CD14-positive monocyte (primary cell): Measurements from ENCODE around the gene CNNM1. TPM values are rescaled to one million over a fixed set of nuclear protein-coding genes. Genes with fewer than 3 reads are reported as not detected.
A peak's percentile ranks its signal among the peaks of the same experiment; 100 is the strongest.

ENCODE experiments used
- DNase-seq, 3 donors: peaks; one replicate each; pipeline ENCODE4 v3.0.0-alpha.2; 2011 to 2022
- H2AFZ ChIP-seq: 2 replicates; pipeline ENCODE4 v1.6.0; 2012; ENCODE audit warnings: mild to moderate bottlenecking, low read depth, low read length, inconsistent platforms; ENCODE audit not compliant: insufficient read depth, poor library complexity, severe bottlenecking
- H3K27ac ChIP-seq, 2 donors: 1 replicate in 1 of 2; 2 replicates in 1 of 2; pipeline ENCODE4 v1.5.1; 2012 to 2013; ENCODE audit warnings: low read length in 2 of 2, control low read depth in 1 of 2, inconsistent platforms in 1 of 2, low read depth in 1 of 2, mild to moderate bottlenecking in 1 of 2
- H3K27me3 ChIP-seq, 2 donors: one replicate each; pipeline versions ENCODE4 v1.6.0 to v1.6.1; 2011 to 2013; ENCODE audit warnings: low read length in 2 of 2; ENCODE audit not compliant: control insufficient read depth in 2 of 2, insufficient read depth in 2 of 2
- H3K36me3 ChIP-seq, 2 donors: replicated peaks in 1 of 2; 1 replicate in 1 of 2; 2 replicates in 1 of 2; pipeline versions ENCODE4 v1.5.1 to v1.6.1; 2012 to 2013; ENCODE audit warnings: low read length in 2 of 2, control low read depth in 1 of 2, inconsistent platforms in 1 of 2, mild to moderate bottlenecking in 1 of 2; ENCODE audit not compliant: insufficient read depth in 2 of 2, control insufficient read depth in 1 of 2
- H3K4me1 ChIP-seq, 2 donors: 1 replicate in 1 of 2; 2 replicates in 1 of 2; pipeline versions ENCODE4 v1.5.1 to v1.6.1; 2012 to 2013; ENCODE audit warnings: low read length in 2 of 2, control low read depth in 1 of 2, inconsistent platforms in 1 of 2, mild to moderate bottlenecking in 1 of 2, moderate library complexity in 1 of 2; ENCODE audit not compliant: insufficient read depth in 2 of 2, control insufficient read depth in 1 of 2
- H3K4me2 ChIP-seq: replicated peaks from 2 replicates; pipeline ENCODE3; 2012; ENCODE audit warnings: low read length, moderate library complexity, mild to moderate bottlenecking; ENCODE audit not compliant: poor library complexity, severe bottlenecking; ENCODE audit errors: extremely low read depth
- H3K4me3 ChIP-seq, 3 experiments: fragments of 200-600 bp in 1 of 3; sonication (generic) in 1 of 3; replicated peaks in 1 of 3; 1 replicate in 2 of 3; 2 replicates in 1 of 3; pipeline ENCODE4 v1.5.1; 2011 to 2013; ENCODE audit warnings: low read length in 3 of 3, mild to moderate bottlenecking in 3 of 3, control low read depth in 2 of 3, low read depth in 2 of 3, inconsistent platforms in 1 of 3, moderate library complexity in 1 of 3
- H3K79me2 ChIP-seq: 2 replicates; pipeline ENCODE4 v1.6.0; 2012; ENCODE audit warnings: mild to moderate bottlenecking, control low read depth, inconsistent platforms, low read length, moderate library complexity; ENCODE audit not compliant: insufficient read depth
- H3K9ac ChIP-seq: 2 replicates; pipeline ENCODE4 v1.6.0; 2017; ENCODE audit warnings: low read length, mild to moderate bottlenecking; ENCODE audit not compliant: insufficient read depth, poor library complexity, severe bottlenecking
- H3K9me3 ChIP-seq, 2 donors: replicated peaks in 1 of 2; 1 replicate in 1 of 2; 2 replicates in 1 of 2; pipeline versions ENCODE4 v1.5.1 to v1.6.1; 2012 to 2013; ENCODE audit warnings: low read length in 2 of 2, control low read depth in 1 of 2; ENCODE audit not compliant: control insufficient read depth in 1 of 2, insufficient read depth in 1 of 2
- H4K20me1 ChIP-seq: 2 replicates; pipeline ENCODE4 v1.6.0; 2012; ENCODE audit warnings: mild to moderate bottlenecking, low read length, control low read depth, moderate library complexity; ENCODE audit not compliant: insufficient read depth
- H3K27ac Mint-ChIP-seq, 7 donors: one replicate each; pipeline ENCODE4 v1.8.0; 2020; ENCODE audit warnings: mild to moderate bottlenecking in 7 of 7, mixed read lengths in 7 of 7, moderate library complexity in 6 of 7, inconsistent platforms in 2 of 7
- H3K27me3 Mint-ChIP-seq, 3 donors: one replicate each; pipeline ENCODE4 v1.8.0; 2021 to 2022; ENCODE audit warnings: low read depth in 3 of 3, mild to moderate bottlenecking in 3 of 3, mixed read lengths in 3 of 3, moderate library complexity in 3 of 3, inconsistent platforms in 1 of 3
- H3K36me3 Mint-ChIP-seq, 2 donors: one replicate each; pipeline ENCODE4 v1.8.0; 2020; ENCODE audit warnings: mixed read lengths in 2 of 2, inconsistent platforms in 1 of 2, mild to moderate bottlenecking in 1 of 2
- H3K4me1 Mint-ChIP-seq: one replicate; pipeline ENCODE4 v1.8.0; 2020; ENCODE audit warnings: mild to moderate bottlenecking, mixed read lengths
- H3K4me3 Mint-ChIP-seq, 2 donors: one replicate each; pipeline ENCODE4 v1.8.0; 2020; ENCODE audit warnings: mild to moderate bottlenecking in 2 of 2, mixed read lengths in 2 of 2, moderate library complexity in 1 of 2
- H3K9me3 Mint-ChIP-seq, 7 donors: one replicate each; pipeline ENCODE4 v1.8.0; 2020 to 2022; ENCODE audit warnings: mixed read lengths in 7 of 7, mild to moderate bottlenecking in 6 of 7, moderate library complexity in 6 of 7, inconsistent platforms in 2 of 7
- WGBS: methylation state at CpG from one replicate; pipeline ENCODE4 v1.1.5; 2013; ENCODE audit warnings: missing lambda C conversion rate; ENCODE audit not compliant: insufficient coverage; 5-methylcytosine and 5-hydroxymethylcytosine counted together
- intact Hi-C, 2 donors: fragments of 100-400 bp; cut with micrococcal nuclease; formaldehyde crosslinking; loops; one replicate each; pipeline versions ENCODE4 v1.15.0 to v1.15.1; 2023
- polyA plus RNA-seq, 3 donors: library from polyadenylated mRNA; depleted of rRNA in 1 of 3; unstranded in 2 of 3; stranded (reverse) in 1 of 3; fragments of 300-500 nt in 2 of 3; fragments of >200 nt in 1 of 3; fragmentation: Illumina TruSeq in 2 of 3; gene quantifications; 1 replicate in 2 of 3; 2 replicates in 1 of 3; pipeline ENCODE4 v1.2.3, GENCODE V29; 2012 to 2021
- TF ChIP-seq, protein P1 (sequence below): fragments of 200-600 bp; IDR thresholded peaks from one replicate; pipeline ENCODE4 v1.8.0; 2022; ENCODE audit warnings: antibody characterized with exemption, mild to moderate bottlenecking

Gene CNNM1
- polyA plus RNA-seq, 3 donors = not detected

DNA sequence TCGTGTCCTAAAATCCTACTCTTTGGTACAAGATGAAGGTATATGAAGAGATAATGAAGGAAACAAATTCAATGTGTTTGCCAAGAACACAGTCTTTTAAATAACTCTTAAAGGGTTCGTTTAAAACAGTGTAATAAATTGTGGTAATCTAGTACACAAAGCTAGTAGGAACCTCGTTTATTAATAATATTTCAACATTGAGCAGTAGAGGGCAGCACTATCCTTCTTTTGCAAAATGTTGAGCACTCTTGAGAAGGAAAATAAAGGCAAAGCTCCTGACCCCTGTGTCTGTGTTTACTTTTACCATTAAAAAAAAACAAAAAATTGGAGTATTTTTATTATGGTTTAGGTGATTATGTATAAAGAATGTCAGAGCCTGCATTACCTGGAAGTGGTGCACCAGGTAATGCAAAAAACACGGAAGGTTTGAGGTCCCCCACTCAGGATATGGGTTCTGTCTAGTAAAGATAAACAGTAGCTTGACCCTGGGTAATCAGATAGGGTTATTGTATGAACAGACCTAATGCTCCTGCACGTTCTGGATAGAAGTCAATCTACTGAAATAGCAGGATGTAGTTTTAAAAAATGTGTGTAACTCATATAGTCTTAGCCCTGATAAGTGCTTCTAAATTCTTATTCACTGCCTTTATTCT, 107.0 kb downstream of the CNNM1 start:
- intact Hi-C loops = loop anchor here (5.0 to 10.0 kb wide), 3 partner anchors 176 to 279 kb away; no protein-coding TSS in a partner anchor
- peaks cover 0 to 7% (median 0%) of the 10 kb centered on the region in 3 donors for H3K27me3 Mint-ChIP-seq
- Histone ChIP-seq H3K4me1 (peaks cover 4 to 5% of the 10 kb centered on the region in 2 donors), H3K9ac (no peak overlapping the region), H3K4me3 (no peak overlapping the region), H3K36me3 (peaks cover 0 to 9% of the 10 kb centered on the region in 2 donors), H4K20me1 (no peaks in the 10 kb centered on the region), H2AFZ (no peak overlapping the region), H3K27ac (no peak overlapping the region), H3K9me3 (no peaks in the 10 kb centered on the region), H3K27me3 (no peaks in the 10 kb centered on the region), H3K79me2 (no peaks in the 10 kb centered on the region), H3K4me2 (no peak overlapping the region)
- H3K9me3 Mint-ChIP-seq = no peaks in the 10 kb centered on the region
- 20% methylated on average over 1 of the region's 5 CpGs for WGBS
- no peak overlapping the region for H3K27ac Mint-ChIP-seq
- H3K4me3 Mint-ChIP-seq = no peak overlapping the region
- peaks cover 8% of the 10 kb centered on the region for H3K4me1 Mint-ChIP-seq
- peaks cover 10 to 14% of the 10 kb centered on the region in 2 donors for H3K36me3 Mint-ChIP-seq
- TF ChIP-seq, protein P1, sequence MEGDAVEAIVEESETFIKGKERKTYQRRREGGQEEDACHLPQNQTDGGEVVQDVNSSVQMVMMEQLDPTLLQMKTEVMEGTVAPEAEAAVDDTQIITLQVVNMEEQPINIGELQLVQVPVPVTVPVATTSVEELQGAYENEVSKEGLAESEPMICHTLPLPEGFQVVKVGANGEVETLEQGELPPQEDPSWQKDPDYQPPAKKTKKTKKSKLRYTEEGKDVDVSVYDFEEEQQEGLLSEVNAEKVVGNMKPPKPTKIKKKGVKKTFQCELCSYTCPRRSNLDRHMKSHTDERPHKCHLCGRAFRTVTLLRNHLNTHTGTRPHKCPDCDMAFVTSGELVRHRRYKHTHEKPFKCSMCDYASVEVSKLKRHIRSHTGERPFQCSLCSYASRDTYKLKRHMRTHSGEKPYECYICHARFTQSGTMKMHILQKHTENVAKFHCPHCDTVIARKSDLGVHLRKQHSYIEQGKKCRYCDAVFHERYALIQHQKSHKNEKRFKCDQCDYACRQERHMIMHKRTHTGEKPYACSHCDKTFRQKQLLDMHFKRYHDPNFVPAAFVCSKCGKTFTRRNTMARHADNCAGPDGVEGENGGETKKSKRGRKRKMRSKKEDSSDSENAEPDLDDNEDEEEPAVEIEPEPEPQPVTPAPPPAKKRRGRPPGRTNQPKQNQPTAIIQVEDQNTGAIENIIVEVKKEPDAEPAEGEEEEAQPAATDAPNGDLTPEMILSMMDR = peak; percentile 72
- peak; percentile 9 to 42 (median 14) for DNase-seq

DNA sequence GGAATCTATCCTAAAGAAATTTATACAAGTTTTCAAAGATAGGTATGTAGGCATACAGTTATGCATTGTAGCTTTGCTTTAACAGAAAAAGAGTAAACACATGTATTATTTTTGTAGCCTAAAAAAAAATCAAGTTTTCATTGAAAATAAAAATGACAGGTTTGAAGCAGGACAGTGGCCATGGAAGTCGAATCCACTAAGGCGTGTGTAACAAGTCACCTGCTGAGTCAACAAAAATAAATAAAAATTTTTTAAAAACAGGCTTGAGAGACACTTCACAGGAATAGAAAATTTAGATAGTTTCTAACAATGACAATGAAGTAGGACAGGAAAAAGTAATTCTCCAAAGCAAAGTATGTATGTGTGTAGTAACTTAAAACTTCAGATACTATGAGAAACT, 109.7 kb downstream of the CNNM1 start:
- WGBS = no CpG with 5 or more reads among the region's 2 CpGs
- no peak overlapping the region for H3K27ac Mint-ChIP-seq
- TF ChIP-seq, protein P1 = no peak

More for the DNA sequence above, 109.7 kb downstream of the CNNM1 start:
- Histone ChIP-seq H3K9me3 (no peaks in the 10 kb centered on the region), H3K27ac (no peak overlapping the region), H2AFZ (no peak overlapping the region), H3K9ac (no peak overlapping the region), H4K20me1 (no peaks in the 10 kb centered on the region), H3K4me2 (no peak overlapping the region), H3K79me2 (no peaks in the 10 kb centered on the region), H3K4me1 (no peaks in the 10 kb centered on the region), H3K36me3 (peaks cover 0 to 9% of the 10 kb centered on the region in 2 donors), H3K4me3 (no peak overlapping the region), H3K27me3 (no peaks in the 10 kb centered on the region)
- H3K4me1 Mint-ChIP-seq = no peaks in the 10 kb centered on the region
- H3K4me3 Mint-ChIP-seq = no peak overlapping the region
- H3K9me3 Mint-ChIP-seq = no peaks in the 10 kb centered on the region
- no peak for DNase-seq
- intact Hi-C loops = loop anchor here (5.0 to 10.0 kb wide), 3 partner anchors 173 to 276 kb away; no protein-coding TSS in a partner anchor
- H3K36me3 Mint-ChIP-seq = peaks cover 10 to 12% of the 10 kb centered on the region in 2 donors
- peaks cover 0 to 2% (median 0%) of the 10 kb centered on the region in 3 donors for H3K27me3 Mint-ChIP-seq
